A549 treated with AZD2906 at 1 μM for 4 hours (cell line): ENCODE data around the gene EVPL. TPM values are rescaled to one million over a fixed set of nuclear protein-coding genes. Genes with fewer than 3 reads are reported as not detected.

ENCODE experiments used
- total RNA-seq: library from RNA; stranded (reverse); fragments of 200-300 nt; extraction: Qiagen RNA extraction; gene quantifications from 5 replicates; pipeline ENCODE4 v1.2.3, GENCODE V29; 2022

Gene EVPL
- total RNA-seq: 11.9 to 18.5 TPM (median 17.2 TPM) in 5 replicates

DNA sequence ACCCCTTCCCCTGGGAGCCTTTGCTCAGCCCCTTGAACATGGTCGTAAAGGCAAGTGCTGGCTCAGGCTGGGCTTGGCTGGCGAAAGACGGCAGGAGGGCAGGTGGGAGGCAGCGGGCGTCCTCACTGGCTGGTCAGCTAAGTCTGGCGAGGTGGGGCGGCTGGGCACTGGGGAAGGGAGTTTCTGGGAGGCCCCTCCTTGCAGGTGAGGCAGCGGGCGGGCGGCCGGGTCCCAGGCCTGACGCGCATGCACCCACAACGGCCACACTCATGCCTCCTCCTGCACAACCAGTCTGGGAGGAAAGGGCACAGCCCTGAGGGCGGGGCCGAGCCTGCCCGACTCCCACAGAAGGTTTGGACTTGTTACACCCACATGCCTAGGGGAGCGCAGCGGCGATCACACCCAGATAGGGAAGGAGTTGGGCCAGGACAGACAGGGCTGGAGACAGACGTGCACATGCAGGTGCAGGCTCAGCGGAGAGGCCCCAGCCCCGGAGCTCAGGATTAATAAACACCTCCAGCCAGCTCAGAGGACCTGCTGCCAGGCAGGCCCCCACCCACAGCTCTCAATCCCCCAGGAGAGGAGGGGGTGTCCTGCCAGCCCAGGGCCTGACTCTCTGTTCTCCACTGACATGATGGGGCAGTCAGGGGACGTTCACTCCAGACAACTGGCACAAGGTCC lies at the start of gene EVPL:
Gene EVPL, minus strand, starts transcription at position 148 of the 681 bp plus-strand sequence. Its CDS starts 108 bp downstream, at position 40.

GRCh38 chr17:76074390-76075363 lies 47.6 kb upstream of the EVPL start, which contains the start of gene GALR2:
GALR2 (plus strand) TSS chr17:76074781; CDS start chr17:76074884, 103 bp downstream.

DNA sequence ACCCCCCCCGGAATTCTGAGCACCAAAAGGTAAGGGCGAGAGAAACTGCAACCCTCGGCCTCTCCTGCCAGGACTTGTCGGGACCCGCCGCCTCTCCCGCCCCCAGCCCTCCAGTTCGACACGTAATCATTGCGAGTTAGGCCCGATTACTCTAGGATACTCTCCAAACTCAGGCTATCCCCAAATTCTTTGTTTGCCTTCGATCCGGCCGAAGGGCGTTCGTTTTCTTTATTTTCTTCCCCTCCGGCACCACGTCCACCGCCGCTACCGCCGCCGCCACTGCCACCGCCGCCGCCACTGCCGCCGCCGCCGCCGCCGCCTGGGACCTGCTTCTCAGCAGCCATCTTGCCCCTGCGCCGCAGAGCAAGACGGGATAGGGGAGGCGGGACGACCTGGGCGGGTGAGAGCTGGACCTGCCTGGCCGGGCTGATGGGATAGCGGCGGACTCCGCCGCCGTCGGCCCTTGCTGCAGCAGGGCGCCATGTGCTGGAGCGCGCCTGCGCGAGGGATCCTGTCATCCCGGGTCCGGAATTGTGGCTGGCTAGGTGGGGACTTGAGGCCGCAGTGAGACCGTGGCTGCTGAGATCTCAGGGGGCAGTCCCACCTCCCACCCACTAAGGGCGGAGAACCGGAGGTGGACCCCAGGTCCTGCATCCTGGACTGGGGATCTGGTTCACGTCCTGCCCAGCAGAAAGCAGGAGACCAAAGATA lies 45.2 kb upstream of the EVPL start, which contains the start of gene SRP68:
Gene SRP68, minus strand, starts transcription at position 370 of the 711 bp plus-strand sequence. Its CDS starts 26 bp downstream, at position 344.

GRCh38 chr17:76000755-76001521 lies 26.2 kb downstream of the EVPL start, which contains the start of gene CDK3:
CDK3 (plus strand) TSS chr17:76000855; CDS start chr17:76001426, 571 bp downstream.

DNA sequence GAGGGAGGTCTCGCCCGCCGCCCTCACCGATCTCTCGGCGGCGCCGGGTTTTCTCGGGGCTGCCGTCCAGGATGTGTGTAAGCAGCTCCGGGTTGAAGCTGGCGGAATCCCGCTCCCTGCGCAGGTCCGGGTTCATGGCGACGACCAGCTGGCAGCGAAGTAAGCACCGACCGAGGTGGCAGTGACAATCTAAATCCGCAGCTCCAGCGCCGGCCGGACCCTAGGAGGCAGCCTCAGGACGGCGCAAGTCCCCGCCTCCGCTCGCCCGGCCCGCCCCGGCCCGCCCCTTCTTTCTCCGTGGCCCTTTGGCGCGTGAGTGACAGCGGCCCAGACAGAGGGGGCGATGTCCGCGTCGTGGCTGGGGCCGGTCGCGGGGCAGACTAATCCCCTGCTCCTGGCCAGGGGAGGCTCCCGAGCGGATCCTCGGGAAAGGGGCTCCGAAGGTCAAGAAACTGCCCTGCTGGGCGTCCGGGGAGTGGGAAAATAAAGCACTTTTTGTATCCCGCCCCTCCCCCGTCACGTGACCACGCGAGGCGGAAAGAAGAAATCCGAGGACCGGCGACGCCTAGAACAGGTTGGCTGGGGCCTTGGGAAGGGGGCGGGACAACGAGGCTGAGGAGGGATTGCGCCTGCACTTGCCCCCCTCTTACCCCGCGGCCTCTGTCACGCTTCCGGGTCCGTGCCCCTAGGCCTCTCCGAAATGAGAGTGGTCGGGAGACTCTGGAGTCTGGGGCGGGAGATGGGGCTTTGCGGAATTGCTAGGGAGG lies 48.0 kb downstream of the EVPL start, which contains the start of the genes ACOX1 and TEN1:
Gene ACOX1, minus strand, starts transcription at position 229 of the 767 bp plus-strand sequence. Its CDS starts 93 bp downstream, at position 136.
Gene TEN1, plus strand, starts transcription at position 303 of the 767 bp plus-strand sequence. CDS start 6,953 bp downstream, outside the sequence.

Other genes starting within 250 kb of the EVPL start
- gene UNK, start 242.5 kb downstream of the EVPL start, total RNA-seq: 25.1 to 31.3 TPM (median 28.1 TPM) in 5 replicates
- gene UNC13D, start 182.9 kb downstream of the EVPL start, total RNA-seq: 4.8 to 7.3 TPM (median 5.8 TPM) in 5 replicates
- 83.2 to 92.6 TPM (median 88.1 TPM) in 5 replicates for gene WBP2, start 172.0 kb downstream of the EVPL start, total RNA-seq
- 144 to 202 TPM (median 193 TPM) in 5 replicates for gene TRIM47, start 148.7 kb downstream of the EVPL start, total RNA-seq
- 30.1 to 40.1 TPM (median 38.9 TPM) in 5 replicates for gene TRIM65, start 130.4 kb downstream of the EVPL start, total RNA-seq
- gene MRPL38, start 122.4 kb downstream of the EVPL start, total RNA-seq: 98.3 to 124 TPM (median 117 TPM) in 5 replicates
- gene FBF1, start 86.3 kb downstream of the EVPL start, total RNA-seq: 5.5 to 8.4 TPM (median 7.1 TPM) in 5 replicates
- gene ACOX1, start 48.1 kb downstream of the EVPL start, total RNA-seq: 15.8 to 18.4 TPM (median 16.6 TPM) in 5 replicates
- gene TEN1, start 48.1 kb downstream of the EVPL start, total RNA-seq: 20.6 to 27.7 TPM (median 24.5 TPM) in 5 replicates
- gene CDK3, start 26.5 kb downstream of the EVPL start, total RNA-seq: 3.2 to 5.5 TPM (median 4.7 TPM) in 5 replicates
- gene SRP68, start 45.2 kb upstream of the EVPL start, total RNA-seq: 78.7 to 82.2 TPM (median 79.1 TPM) in 5 replicates
- 1.1 to 2.1 TPM (median 1.7 TPM) in 5 replicates for gene GALR2, start 47.5 kb upstream of the EVPL start, total RNA-seq
- 0.17 to 0.38 TPM (median 0.30 TPM) in 5 replicates for gene ZACN, start 51.9 kb upstream of the EVPL start, total RNA-seq
- 54.6 to 68.4 TPM (median 58.5 TPM) in 5 replicates for gene EXOC7, start 76.5 kb upstream of the EVPL start, total RNA-seq
- gene FOXJ1, start 113.9 kb upstream of the EVPL start, total RNA-seq: 0.77 to 1.1 TPM (median 0.95 TPM) in 5 replicates
- gene RNF157, start 213.2 kb upstream of the EVPL start, total RNA-seq: 8.3 to 10.3 TPM (median 9.7 TPM) in 5 replicates
- 119 to 198 TPM (median 177 TPM) in 5 replicates for gene UBALD2, start 238.0 kb upstream of the EVPL start, total RNA-seq